CD4-positive, CD25-positive, alpha-beta regulatory T cell (primary cell): Measurements from ENCODE around the gene PARP2. TPM values are rescaled to one million over a fixed set of nuclear protein-coding genes. Genes with fewer than 3 reads are reported as not detected.

ENCODE experiments used
- ATAC-seq, 2 donors: fragments of 150-1000 bp; cut with Tn5 transposase; one replicate each; pipeline ENCODE4 v1.10.0; 2021; ENCODE audit warnings: low read depth in 2 of 2, moderate number of reproducible peaks in 2 of 2, moderate library complexity in 1 of 2
- DNase-seq, 3 donors: peaks; one replicate each; pipeline versions ENCODE4 v3.0.0 to v3.0.0-alpha.2; 2012 to 2022; ENCODE audit warnings: mixed read lengths in 1 of 3
- H3K27ac ChIP-seq: one replicate; pipeline ENCODE4 v1.7.0; 2013; ENCODE audit warnings: mild to moderate bottlenecking, low read length; ENCODE audit not compliant: insufficient read depth, poor library complexity, severe bottlenecking
- H3K27me3 ChIP-seq: one replicate; pipeline ENCODE4 v1.7.0; 2013; ENCODE audit warnings: low read length; ENCODE audit not compliant: control insufficient read depth, insufficient read depth
- H3K36me3 ChIP-seq: one replicate; pipeline ENCODE4 v1.7.0; 2013; ENCODE audit warnings: mild to moderate bottlenecking, low read length, moderate library complexity; ENCODE audit not compliant: control insufficient read depth, insufficient read depth
- H3K4me1 ChIP-seq: 2 replicates; pipeline ENCODE4 v1.7.0; 2013; ENCODE audit warnings: mild to moderate bottlenecking, low read length; ENCODE audit not compliant: insufficient read depth, control insufficient read depth, poor library complexity, severe bottlenecking
- H3K4me3 ChIP-seq: one replicate; pipeline ENCODE4 v1.7.0; 2013; ENCODE audit warnings: low read depth, mild to moderate bottlenecking, low read length, moderate library complexity
- H3K9me3 ChIP-seq, 2 experiments: 1 replicate in 1 of 2; 2 replicates in 1 of 2; pipeline ENCODE4 v1.7.0; 2013; ENCODE audit warnings: low read length in 2 of 2, mild to moderate bottlenecking in 1 of 2, moderate library complexity in 1 of 2; ENCODE audit not compliant: control insufficient read depth in 2 of 2
- H3K27ac Mint-ChIP-seq, 3 donors: one replicate each; pipeline ENCODE4 v1.8.0; 2020 to 2022; ENCODE audit warnings: mild to moderate bottlenecking in 3 of 3, mixed read lengths in 3 of 3, moderate library complexity in 2 of 3
- H3K27me3 Mint-ChIP-seq: one replicate; pipeline ENCODE4 v1.8.0; 2022; ENCODE audit warnings: mild to moderate bottlenecking, mixed read lengths
- H3K36me3 Mint-ChIP-seq: one replicate; pipeline ENCODE4 v1.8.0; 2020; ENCODE audit warnings: mixed read lengths
- H3K4me1 Mint-ChIP-seq, 4 donors: one replicate each; pipeline ENCODE4 v1.8.0; 2020 to 2022; ENCODE audit warnings: mixed read lengths in 4 of 4, mild to moderate bottlenecking in 1 of 4
- H3K4me3 Mint-ChIP-seq, 4 donors: one replicate each; pipeline ENCODE4 v1.8.0; 2020 to 2022; ENCODE audit warnings: mild to moderate bottlenecking in 4 of 4, mixed read lengths in 4 of 4, moderate library complexity in 3 of 4
- H3K9me3 Mint-ChIP-seq, 7 donors: one replicate each; pipeline ENCODE4 v1.8.0; 2020 to 2022; ENCODE audit warnings: mixed read lengths in 7 of 7, mild to moderate bottlenecking in 3 of 7, moderate library complexity in 2 of 7
- polyA plus RNA-seq, 4 donors: library from polyadenylated mRNA; unstranded; fragments of 300-500 nt; fragmentation: Illumina TruSeq; gene quantifications; one replicate each; pipeline ENCODE4 v1.2.3, GENCODE V29; 2021
- total RNA-seq: library from RNA; stranded (reverse); gene quantifications from one replicate; pipeline ENCODE4 v1.2.3, GENCODE V29; 2022

The PARP2 gene
- total and polyA plus RNA-seq, 5 donors from 2014 or later, result 5.2 to 18.5 (median 9.5) TPM

DNA sequence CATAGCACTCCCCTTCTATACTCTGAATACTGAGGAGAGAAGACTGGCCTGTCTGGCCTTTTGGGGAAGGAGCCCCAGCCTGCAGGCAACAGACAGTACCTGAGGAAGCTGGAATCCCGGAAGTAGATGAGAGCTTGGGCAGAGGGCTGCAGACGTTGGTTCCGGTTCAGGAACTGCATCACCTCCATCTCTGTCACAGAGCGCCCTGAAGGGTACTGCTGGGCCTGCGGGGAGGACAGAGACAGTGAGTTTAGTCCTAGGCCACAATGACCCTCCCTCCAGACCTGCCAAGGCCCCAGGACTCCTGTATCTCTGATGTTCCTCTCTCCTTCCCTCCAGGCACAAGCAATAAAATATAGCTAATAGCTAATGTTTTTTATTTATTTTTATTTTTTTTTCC is 41.5 kb downstream of the PARP2 start:
- H3K4me1 Mint-ChIP-seq, result no peaks in the 10 kb centered on the region
- H3K36me3 Mint-ChIP-seq, result peaks cover 47% of the 10 kb centered on the region
- H3K27ac Mint-ChIP-seq, result peak overlapping the region in 1 of 3 donors; percentile 46
- no peaks in the 10 kb centered on the region for H3K9me3 ChIP-seq
- no peak overlapping the region for H3K27ac ChIP-seq
- H3K27me3 ChIP-seq, result no peaks in the 10 kb centered on the region
- no peaks in the 10 kb centered on the region for H3K4me1 ChIP-seq
- no peak for ATAC-seq
- H3K36me3 ChIP-seq, result peaks cover 90% of the 10 kb centered on the region
- no peak for DNase-seq
- no peak overlapping the region for H3K4me3 Mint-ChIP-seq
- H3K9me3 Mint-ChIP-seq, result no peaks in the 10 kb centered on the region
- H3K4me3 ChIP-seq, result no peak overlapping the region
- H3K27me3 Mint-ChIP-seq, result no peaks in the 10 kb centered on the region

DNA sequence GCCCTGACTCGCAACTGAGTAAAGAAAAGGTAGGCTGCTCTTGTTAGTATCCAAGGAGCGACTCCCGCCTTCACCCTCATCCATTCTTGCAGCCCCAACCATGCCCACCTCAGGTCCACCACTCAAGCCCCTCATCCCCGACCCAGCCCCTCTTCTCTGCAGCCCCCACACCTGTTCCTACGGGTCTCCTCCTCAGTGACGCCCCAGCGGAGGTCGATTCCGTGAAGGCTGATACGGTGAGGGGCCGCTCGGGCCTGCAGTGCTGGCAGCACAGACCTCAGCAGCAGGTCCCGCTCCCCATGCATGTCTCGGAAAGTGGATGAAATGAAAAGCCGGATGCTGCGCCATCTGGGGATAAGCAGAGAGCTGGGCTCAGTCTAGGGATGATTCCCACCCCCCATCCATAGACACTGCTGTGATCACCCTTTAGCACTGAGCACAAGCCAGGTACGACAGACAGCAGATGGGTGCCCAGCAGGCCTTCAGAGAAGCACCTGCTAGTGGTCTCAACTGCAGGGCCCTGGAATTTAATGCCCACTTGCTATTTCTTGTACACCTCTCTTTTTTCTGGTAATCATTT is 42.9 kb downstream of the PARP2 start:
- Histone ChIP-seq H3K4me3 (no peak overlapping the region), H3K27ac (no peak overlapping the region), H3K36me3 (peaks cover 90% of the 10 kb centered on the region), H3K9me3 (no peaks in the 10 kb centered on the region), H3K27me3 (no peaks in the 10 kb centered on the region), H3K4me1 (no peaks in the 10 kb centered on the region)
- no peaks in the 10 kb centered on the region for H3K4me1 Mint-ChIP-seq
- no peak overlapping the region for H3K4me3 Mint-ChIP-seq
- ATAC-seq (no peak), DNase-seq (no peak)
- H3K27ac Mint-ChIP-seq, result no peak overlapping the region
- H3K9me3 Mint-ChIP-seq, result no peaks in the 10 kb centered on the region
- peaks cover 43% of the 10 kb centered on the region for H3K36me3 Mint-ChIP-seq
- no peaks in the 10 kb centered on the region for H3K27me3 Mint-ChIP-seq

DNA sequence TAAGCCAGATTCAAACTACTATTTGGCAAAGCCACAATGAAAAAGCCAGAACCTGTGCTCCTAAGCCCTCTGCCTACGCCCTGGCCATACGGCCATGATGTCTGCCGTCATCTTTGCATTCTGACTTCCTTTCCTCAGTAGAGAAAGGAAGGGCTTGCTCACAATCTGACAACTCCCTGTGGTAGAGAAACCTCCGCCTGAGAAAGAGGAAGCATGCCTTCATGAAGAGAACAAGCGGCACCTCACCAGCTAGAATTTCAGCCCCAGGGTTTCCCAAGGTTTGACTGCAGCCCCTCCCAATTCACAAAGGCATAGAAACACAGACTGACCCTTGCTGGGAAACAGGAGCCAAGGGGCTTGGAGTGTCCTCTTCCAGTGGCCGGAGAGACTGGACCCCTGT is 44.1 kb downstream of the PARP2 start:
- Mint-ChIP-seq H3K27me3 (no peaks in the 10 kb centered on the region), H3K27ac (no peak overlapping the region), H3K36me3 (peaks cover 43% of the 10 kb centered on the region), H3K9me3 (no peaks in the 10 kb centered on the region), H3K4me1 (no peaks in the 10 kb centered on the region), H3K4me3 (no peak overlapping the region)
- H3K36me3 ChIP-seq, result peaks cover 90% of the 10 kb centered on the region
- no peaks in the 10 kb centered on the region for H3K4me1 ChIP-seq
- DNase-seq, result no peak
- no peak overlapping the region for H3K27ac ChIP-seq
- no peak for ATAC-seq
- H3K4me3 ChIP-seq, result no peak overlapping the region
- H3K27me3 ChIP-seq, result no peaks in the 10 kb centered on the region
- no peaks in the 10 kb centered on the region for H3K9me3 ChIP-seq

DNA sequence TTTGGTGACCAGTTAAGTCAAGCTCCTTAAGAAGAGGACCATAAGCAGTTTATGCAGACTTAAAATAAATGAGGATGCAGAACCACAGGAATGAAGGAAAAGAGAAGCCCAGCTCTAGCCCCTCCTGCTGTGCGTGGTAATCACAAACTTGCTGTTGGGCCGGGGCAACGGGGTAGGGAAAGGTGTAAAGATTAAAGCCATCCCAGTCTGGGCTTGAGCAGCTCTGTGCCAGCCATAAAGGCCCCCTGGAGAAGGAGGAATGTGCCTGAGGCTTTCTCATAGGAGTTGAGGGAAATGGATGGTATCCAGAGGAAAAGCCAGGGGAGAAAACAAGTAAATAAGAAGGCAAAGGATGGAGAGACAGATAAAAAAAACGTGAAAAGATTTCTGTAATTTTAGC is 44.7 kb downstream of the PARP2 start:
- H3K27ac ChIP-seq, result no peak overlapping the region

DNA sequence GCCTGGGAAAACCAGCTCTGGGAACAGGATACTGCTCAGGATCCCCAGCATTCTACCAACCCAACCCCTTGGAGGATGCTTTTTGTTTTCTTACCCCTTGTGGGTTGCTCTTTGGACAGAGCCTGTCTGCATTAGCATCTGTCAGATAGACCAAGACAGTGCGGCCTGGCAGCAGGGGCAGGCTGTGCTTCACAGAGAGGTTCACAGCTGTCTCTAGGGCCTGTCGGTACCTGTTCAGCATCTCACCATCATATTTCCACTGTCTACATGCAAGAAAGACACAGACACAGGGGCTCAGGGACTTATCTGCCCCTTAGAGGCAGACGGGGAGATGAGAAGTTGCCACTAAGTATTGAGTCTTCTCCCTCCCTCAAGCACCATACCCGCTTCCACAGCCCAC is 48.1 kb downstream of the PARP2 start:
- no peaks in the 10 kb centered on the region for H3K27me3 ChIP-seq
- Mint-ChIP-seq H3K27ac (no peak overlapping the region), H3K27me3 (no peaks in the 10 kb centered on the region), H3K4me1 (no peaks in the 10 kb centered on the region), H3K36me3 (peaks cover 53% of the 10 kb centered on the region), H3K4me3 (no peak overlapping the region), H3K9me3 (no peaks in the 10 kb centered on the region)
- no peak for ATAC-seq
- no peak for DNase-seq
- no peak overlapping the region for H3K27ac ChIP-seq
- no peaks in the 10 kb centered on the region for H3K4me1 ChIP-seq
- H3K36me3 ChIP-seq, result peaks cover 85% of the 10 kb centered on the region
- H3K4me3 ChIP-seq, result no peak overlapping the region
- H3K9me3 ChIP-seq, result no peaks in the 10 kb centered on the region

More for the DNA sequence above, 44.7 kb downstream of the PARP2 start:
- Histone ChIP-seq H3K36me3 (peaks cover 86% of the 10 kb centered on the region), H3K9me3 (no peaks in the 10 kb centered on the region), H3K4me3 (no peak overlapping the region), H3K4me1 (no peaks in the 10 kb centered on the region), H3K27me3 (no peaks in the 10 kb centered on the region)
- Mint-ChIP-seq H3K4me1 (no peaks in the 10 kb centered on the region), H3K36me3 (peaks cover 38% of the 10 kb centered on the region), H3K27me3 (no peaks in the 10 kb centered on the region), H3K4me3 (no peak overlapping the region), H3K9me3 (no peaks in the 10 kb centered on the region), H3K27ac (peak overlapping the region in 1 of 3 donors; percentile 80)
- ATAC-seq, result no peak
- DNase-seq, result no peak

DNA sequence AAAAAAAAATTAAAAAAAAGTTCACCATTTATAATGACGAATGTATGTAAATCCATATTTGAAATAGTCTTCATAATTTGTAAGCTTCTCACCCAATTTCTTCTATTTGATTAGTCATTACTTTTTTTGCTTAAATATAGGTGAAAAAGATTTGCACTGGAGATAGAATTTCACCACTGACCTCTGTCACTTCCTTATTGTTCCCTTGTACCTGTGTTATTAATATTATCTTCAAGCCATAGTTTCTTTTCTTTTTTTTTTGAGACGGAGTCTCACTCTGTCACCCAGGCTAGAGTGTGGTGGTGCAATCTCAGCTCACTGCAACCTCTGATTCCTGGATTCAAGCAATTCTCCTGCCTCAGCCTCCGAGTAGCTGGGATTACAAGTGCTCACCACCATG is 54.1 kb downstream of the PARP2 start:
- Histone ChIP-seq H3K4me3 (no peak overlapping the region), H3K27ac (no peak overlapping the region), H3K9me3 (no peaks in the 10 kb centered on the region), H3K4me1 (no peaks in the 10 kb centered on the region), H3K36me3 (peaks cover 81% of the 10 kb centered on the region), H3K27me3 (no peaks in the 10 kb centered on the region)
- Mint-ChIP-seq H3K4me1 (peaks cover 0 to 16% (median 7%) of the 10 kb centered on the region in 4 donors), H3K4me3 (no peak overlapping the region), H3K27me3 (no peaks in the 10 kb centered on the region), H3K9me3 (peaks cover 0 to 2% (median 0%) of the 10 kb centered on the region in 7 donors), H3K36me3 (peaks cover 48% of the 10 kb centered on the region), H3K27ac (peak overlapping the region in 1 of 3 donors; percentile 82)
- DNase-seq (no peak), ATAC-seq (no peak)

DNA sequence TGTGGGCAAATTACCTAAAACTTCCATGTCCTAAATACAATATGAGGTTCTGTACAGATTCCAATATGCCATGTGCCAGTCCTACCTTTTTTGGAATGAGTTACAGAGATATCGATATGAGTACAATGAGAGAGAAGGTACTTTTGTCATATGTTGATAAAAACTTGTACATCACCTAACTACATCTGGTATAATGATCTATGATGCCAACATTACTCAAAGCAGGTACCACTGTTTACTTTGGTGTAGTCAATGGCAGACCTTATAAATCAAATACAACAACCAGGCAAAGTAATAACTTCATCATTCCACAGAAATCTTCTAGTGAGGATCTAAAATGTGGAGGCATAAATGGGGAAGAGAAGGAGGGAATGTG is 57.1 kb downstream of the PARP2 start:
- Mint-ChIP-seq H3K27ac (peak overlapping the region in 2 of 3 donors; percentile 34 to 84), H3K36me3 (peaks cover 60% of the 10 kb centered on the region), H3K4me3 (no peak overlapping the region), H3K27me3 (no peaks in the 10 kb centered on the region), H3K4me1 (peaks cover 5 to 22% (median 15%) of the 10 kb centered on the region in 4 donors), H3K9me3 (peaks cover 0 to 2% (median 0%) of the 10 kb centered on the region in 7 donors)
- DNase-seq (no peak), ATAC-seq (no peak)
- H3K27ac ChIP-seq, result no peak overlapping the region
- no peaks in the 10 kb centered on the region for H3K9me3 ChIP-seq
- H3K27me3 ChIP-seq, result no peaks in the 10 kb centered on the region
- peaks cover 87% of the 10 kb centered on the region for H3K36me3 ChIP-seq
- H3K4me1 ChIP-seq, result no peaks in the 10 kb centered on the region
- H3K4me3 ChIP-seq, result no peak overlapping the region

DNA sequence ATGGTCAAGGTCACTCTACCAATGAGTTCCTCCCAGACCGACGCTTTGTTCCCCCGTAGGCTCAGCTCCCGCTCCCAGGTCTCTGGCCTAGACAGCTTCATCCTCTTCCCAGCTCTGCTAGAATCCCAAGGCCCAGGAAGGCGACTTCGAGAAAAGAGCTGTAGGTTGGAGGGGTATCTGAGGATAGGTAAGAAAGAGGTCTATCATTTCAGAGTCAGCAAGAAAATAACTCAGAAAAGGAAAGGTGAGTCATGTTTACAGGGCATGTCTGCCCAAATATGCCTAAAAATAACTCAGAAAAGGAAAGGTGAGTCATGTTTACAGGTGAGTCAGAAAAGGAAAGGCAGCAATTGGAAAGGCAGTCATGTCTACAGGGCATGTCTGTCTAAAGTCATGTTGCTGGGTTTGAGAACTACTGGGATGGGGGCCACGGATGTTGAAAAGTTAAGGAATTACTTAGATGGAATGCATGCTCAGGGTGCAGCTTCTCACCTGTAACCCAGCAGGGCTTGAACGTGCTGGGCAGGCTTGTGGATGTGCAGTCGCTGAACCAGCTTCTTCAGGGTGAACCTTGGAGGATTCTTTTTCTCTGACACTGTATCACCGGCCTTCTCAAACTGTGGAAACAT is 57.6 kb downstream of the PARP2 start:
- no peaks in the 10 kb centered on the region for H3K27me3 ChIP-seq
- ATAC-seq, result peak; percentile 80 to 89
- Mint-ChIP-seq H3K27me3 (no peaks in the 10 kb centered on the region), H3K9me3 (peaks cover 0 to 2% (median 0%) of the 10 kb centered on the region in 7 donors), H3K27ac (peak overlapping the region; percentile 50 to 84 (median 73)), H3K4me3 (no peak overlapping the region), H3K36me3 (peaks cover 57% of the 10 kb centered on the region), H3K4me1 (peaks cover 5 to 24% (median 16%) of the 10 kb centered on the region in 4 donors)
- no peaks in the 10 kb centered on the region for H3K9me3 ChIP-seq
- H3K4me1 ChIP-seq, result no peaks in the 10 kb centered on the region
- no peak overlapping the region for H3K27ac ChIP-seq
- no peak overlapping the region for H3K4me3 ChIP-seq
- peaks cover 86% of the 10 kb centered on the region for H3K36me3 ChIP-seq
- peak in 1 of 3 donors; percentile 26 for DNase-seq
